HG02571 (cell line): ENCODE data around the gene CCNA1.

Experiments used
- ATAC-seq: cut with Tn5 transposase; IDR thresholded peaks from one replicate; pipeline ENCODE4 v1.9.1; 2021; ENCODE audit warnings: mild to moderate bottlenecking, moderate library complexity; ENCODE audit not compliant: unreplicated experiment

CCNA1 gene

GRCh38 chr13:36453516-36453915 lies 21.2 kb downstream of the CCNA1 start:
- no peak for ATAC-seq

DNA sequence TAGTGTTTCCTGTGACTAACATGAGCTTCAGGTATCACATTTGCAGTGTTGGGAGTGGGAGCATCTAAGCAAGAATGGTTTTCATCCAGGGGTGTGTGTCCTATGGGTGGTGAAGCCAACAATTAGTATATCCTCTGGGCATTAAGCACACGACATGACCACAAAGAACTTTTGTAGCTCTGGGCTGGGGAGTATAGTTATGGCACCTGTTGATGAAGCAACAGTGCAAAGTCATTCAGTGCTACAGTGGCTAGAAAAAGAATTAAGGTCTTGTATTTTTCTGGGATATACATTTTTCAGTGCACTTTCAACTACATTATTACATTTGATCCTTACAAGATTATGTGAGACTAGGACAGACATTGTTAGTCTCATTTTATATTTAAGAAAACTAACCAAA lies 21.8 kb downstream of the CCNA1 start:
- no peak for ATAC-seq

- no peak for ATAC-seq
These were observed 22.7 kb downstream of the CCNA1 start for GRCh38 chr13:36454987-36455386.

DNA sequence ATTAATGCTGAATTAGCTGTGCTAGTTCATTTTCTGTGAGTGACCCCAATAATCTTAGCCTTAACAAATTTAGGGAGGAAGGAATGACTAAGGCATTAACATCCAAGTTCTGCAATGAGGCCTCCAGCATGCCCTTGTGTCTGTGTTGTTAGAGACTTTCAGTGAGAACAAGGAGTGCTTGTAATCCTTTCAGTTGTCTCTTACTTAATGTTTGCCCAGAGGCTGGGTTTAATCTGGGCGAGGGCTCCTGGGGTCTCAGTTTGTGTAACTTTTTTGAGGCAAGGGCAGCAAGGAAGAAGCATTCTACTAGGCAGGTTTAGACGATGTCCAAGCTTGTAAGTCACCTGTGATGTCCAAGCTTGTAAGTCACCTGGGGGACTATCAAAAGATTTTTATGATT lies 24.3 kb downstream of the CCNA1 start:
- ATAC-seq: no peak

DNA sequence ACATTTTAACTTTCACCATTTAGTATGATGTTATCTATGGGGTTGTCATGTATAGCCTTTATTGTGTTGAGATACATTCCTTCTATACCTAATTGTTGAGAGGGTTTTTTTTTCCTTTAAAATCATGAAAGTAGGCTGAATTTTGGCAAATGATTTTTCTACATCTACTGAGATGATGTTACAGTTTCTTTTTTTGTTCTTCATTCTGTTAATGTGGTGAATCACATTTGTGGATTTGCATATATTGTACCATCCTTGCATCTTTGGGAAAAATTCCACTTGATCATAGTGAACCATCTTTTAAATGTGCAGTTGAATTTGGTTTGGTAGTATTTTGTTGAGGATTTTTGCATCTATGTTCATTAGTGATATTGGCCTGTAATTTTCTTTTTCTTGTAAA lies 29.2 kb downstream of the CCNA1 start:
- ATAC-seq: no peak

DNA sequence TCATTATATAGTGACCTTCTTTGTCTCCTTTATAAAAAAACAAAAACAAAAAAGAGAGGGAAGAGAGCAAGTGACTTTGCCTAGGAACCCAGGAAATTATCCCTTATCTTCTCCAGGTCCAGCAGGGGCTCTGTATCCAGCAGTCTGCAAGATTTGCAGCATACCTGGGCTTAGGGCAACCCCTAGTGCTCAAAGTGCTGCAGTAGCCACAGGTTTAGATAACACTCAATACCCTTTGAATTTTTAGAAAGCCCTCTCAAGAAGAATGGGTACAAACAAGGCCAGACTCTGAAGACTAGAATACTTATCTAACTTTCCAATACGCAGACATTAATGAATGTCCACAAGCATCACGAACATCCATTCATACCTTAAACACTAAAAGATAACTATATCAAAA lies 43.2 kb downstream of the CCNA1 start:
- no peak for ATAC-seq

GRCh38 chr13:36476661-36477060 lies 44.4 kb downstream of the CCNA1 start:
- no peak for ATAC-seq

GRCh38 chr13:36480726-36481427 lies 48.6 kb downstream of the CCNA1 start:
- ATAC-seq: no peak

GRCh38 chr13:36490055-36490454 lies 57.8 kb downstream of the CCNA1 start:
- ATAC-seq: no peak
